Measurements from ENCODE around the gene ADAM11. TPM values are rescaled to one million over a fixed set of nuclear protein-coding genes. Genes with fewer than 3 reads are reported as not detected.

The ADAM11 gene
- total and polyA plus RNA-seq, 8 donors: 0.13 to 4.2 (median 2.7) TPM

DNA sequence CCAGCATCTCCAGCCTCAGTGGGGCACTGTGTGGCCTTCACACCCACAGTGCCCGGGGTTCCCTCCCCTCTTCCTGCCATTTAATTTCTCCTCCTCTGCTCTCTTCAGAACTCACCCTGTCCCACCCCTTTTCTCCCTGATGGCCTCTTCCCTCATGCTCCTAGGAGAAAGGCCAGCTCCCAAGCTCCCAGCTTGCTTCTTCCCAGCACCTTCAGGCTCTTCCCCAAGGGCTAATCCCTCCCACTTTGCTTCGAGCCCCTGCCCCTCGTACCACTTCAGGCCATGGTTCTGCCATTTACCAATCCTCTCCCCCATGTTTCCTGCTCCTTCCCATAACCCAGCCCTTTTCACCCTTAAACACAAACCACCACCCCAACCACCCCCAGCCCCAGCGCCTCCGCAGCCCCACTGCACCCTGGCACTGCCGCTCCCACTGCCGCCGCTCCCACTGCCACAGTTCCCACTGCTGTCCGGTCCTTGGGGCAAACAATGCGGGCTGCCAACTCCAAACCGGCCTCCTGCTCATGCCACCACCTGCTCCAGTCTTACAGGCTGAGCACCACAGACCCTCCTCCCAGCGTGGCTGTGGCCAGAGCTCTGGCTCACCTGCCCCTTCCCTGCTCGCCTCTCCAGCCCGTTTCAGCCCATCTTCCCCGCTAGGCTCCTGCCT is 28.6 kb downstream of the ADAM11 start:
- Histone ChIP-seq H3K27me3 (no peaks in the 10 kb centered on the region), H3K9me3 (no peaks in the 10 kb centered on the region), H3K27ac (no peak overlapping the region), H3K4me1 (peaks cover 11 to 12% of the 10 kb centered on the region in 2 donors), H3K36me3 (no peaks in the 10 kb centered on the region), H3K4me3 (no peak overlapping the region)
- intact Hi-C loops (cut with DNase I): no loop called here
- ATAC-seq: peak; percentile 12
- TF ChIP-seq CTCF (IDR thresholded peaks at IDR 0.05): no peak
- DNase-seq: peak in 1 of 4 donors; percentile 70

- TF ChIP-seq CTCF (IDR thresholded peaks at IDR 0.05): no peak
Measured at GRCh38 chr17:44788139-44788538, 29.4 kb downstream of the ADAM11 start.

DNA sequence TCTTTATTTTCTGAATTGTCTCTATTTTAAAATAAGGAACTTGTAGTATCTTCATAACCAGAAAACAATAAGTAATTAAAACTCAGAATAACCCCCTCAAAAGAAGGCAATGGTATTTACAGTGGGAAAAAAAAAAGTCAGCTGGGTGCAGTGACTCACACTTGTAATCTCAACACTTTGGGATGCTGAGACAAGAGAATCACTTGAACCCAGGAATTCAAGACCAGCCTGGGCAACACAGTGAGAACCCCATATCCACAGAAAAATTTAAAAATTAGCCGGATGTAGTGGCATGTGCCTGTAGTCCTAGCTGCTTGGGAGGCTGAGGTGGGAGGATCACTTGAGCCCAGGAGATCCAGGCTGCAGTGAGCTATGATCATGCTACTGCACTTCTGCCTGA is 33.5 kb downstream of the ADAM11 start:
- no peak for TF ChIP-seq CTCF (IDR thresholded peaks at IDR 0.05)
- no peaks in the 10 kb centered on the region for H3K27me3 ChIP-seq
- H3K4me1 ChIP-seq: peaks cover 3 to 19% of the 10 kb centered on the region in 2 donors
- no peaks in the 10 kb centered on the region for H3K36me3 ChIP-seq
- no peak for DNase-seq
- no peak for ATAC-seq
- H3K27ac ChIP-seq: no peak overlapping the region
- no peak overlapping the region for H3K4me3 ChIP-seq
- H3K9me3 ChIP-seq: no peaks in the 10 kb centered on the region
- intact Hi-C loops (cut with DNase I): no loop called here

More at GRCh38 chr17:44788139-44788538, 29.4 kb downstream of the ADAM11 start:
- Histone ChIP-seq H3K27me3 (no peaks in the 10 kb centered on the region), H3K27ac (no peak overlapping the region), H3K9me3 (no peaks in the 10 kb centered on the region), H3K36me3 (no peaks in the 10 kb centered on the region), H3K4me3 (no peak overlapping the region), H3K4me1 (peaks cover 11 to 12% of the 10 kb centered on the region in 2 donors)
- ATAC-seq (no peak), DNase-seq (peak in 1 of 4 donors; percentile 43)
- intact Hi-C loops (cut with DNase I): no loop called here

GRCh38 chr17:44793885-44794842 is 35.4 kb downstream of the ADAM11 start:
- TF ChIP-seq CTCF (IDR thresholded peaks at IDR 0.05): no peak
- ATAC-seq (no peak), DNase-seq (no peak)
- H3K4me3 ChIP-seq: no peak overlapping the region
- peaks cover 2 to 18% of the 10 kb centered on the region in 2 donors for H3K4me1 ChIP-seq
- intact Hi-C loops (cut with DNase I): no loop called here
- H3K9me3 ChIP-seq: no peaks in the 10 kb centered on the region
- peak overlapping the region; percentile 51 to 75 for H3K27ac ChIP-seq
- H3K27me3 ChIP-seq: no peaks in the 10 kb centered on the region
- H3K36me3 ChIP-seq: no peaks in the 10 kb centered on the region

- H3K4me1 ChIP-seq: peaks cover 2 to 18% of the 10 kb centered on the region in 2 donors
- DNase-seq (no peak), ATAC-seq (peak; percentile 73)
- TF ChIP-seq CTCF (IDR thresholded peaks at IDR 0.05): no peak
- H3K27me3 ChIP-seq: no peaks in the 10 kb centered on the region
- peak overlapping the region; percentile 51 to 75 for H3K27ac ChIP-seq
- H3K9me3 ChIP-seq: no peaks in the 10 kb centered on the region
- no peaks in the 10 kb centered on the region for H3K36me3 ChIP-seq
- intact Hi-C loops (cut with DNase I): no loop called here
- H3K4me3 ChIP-seq: no peak overlapping the region
Measured at GRCh38 chr17:44794851-44795413, 36.1 kb downstream of the ADAM11 start.
